ENCODE data around the gene A4GALT. TPM values are rescaled to one million over a fixed set of nuclear protein-coding genes. Genes with fewer than 3 reads are reported as not detected.

Gene A4GALT
- total and polyA plus RNA-seq, 2 of the 13 experiments (the other 11 are each of a cell fraction or from before 2014, with no cell fraction given), result 0.09 to 1.1 TPM

DNA sequence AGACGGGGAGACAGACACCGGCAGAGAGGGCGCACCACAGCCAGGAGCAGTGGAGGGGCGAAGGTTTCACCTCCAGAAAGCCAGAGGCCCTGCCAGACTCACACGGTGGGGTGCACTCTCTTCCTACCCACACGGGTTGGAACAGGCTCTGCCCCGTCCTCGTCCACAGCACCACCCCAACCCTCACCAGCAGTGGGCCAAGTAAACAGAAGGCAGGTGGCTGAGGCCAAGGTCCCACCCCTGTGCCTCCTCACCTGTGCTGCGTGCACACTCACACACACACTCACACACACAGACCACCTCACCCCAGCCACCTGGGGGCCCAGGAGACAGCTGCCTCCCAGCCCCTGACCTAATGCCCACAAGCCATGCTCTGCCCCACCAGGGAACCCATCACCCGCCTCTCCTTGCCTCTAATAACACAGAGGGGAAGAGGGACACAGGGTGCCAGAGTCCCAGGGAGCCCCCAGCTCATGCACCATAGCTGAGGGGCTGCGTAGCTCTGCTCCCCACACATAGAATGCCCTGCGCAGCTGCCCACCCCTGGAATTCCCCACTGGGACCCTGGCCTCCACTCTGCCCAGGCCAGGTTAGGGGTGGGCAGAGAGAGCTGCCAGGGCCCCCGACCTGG, 74.6 kb downstream of the A4GALT start (continued):
- TF ChIP-seq ZSCAN5A (CRISPR knock-in tag; IDR thresholded peaks at IDR 0.05; ENCODE audit: borderline replicate concordance) (no peak), PAX8 (CRISPR knock-in tag; IDR thresholded peaks at IDR 0.05; ENCODE audit: borderline replicate concordance) (no peak), ZKSCAN1 (IDR thresholded peaks at IDR 0.05; ENCODE audit: low read length) (no peak), CHCHD3 (CRISPR knock-in tag; IDR thresholded peaks at IDR 0.05) (no peak), KDM6A (CRISPR knock-in tag; IDR thresholded peaks at IDR 0.05; ENCODE audit: low read depth) (no peak), ZEB1 (IDR thresholded peaks at IDR 0.05; ENCODE audit: insufficient replicate concordance, low read depth) (no peak), ZFP36L1 (CRISPR knock-in tag; IDR thresholded peaks at IDR 0.05) (0 out of 2 replicates have a peak, but pooled peaks have one; percentile 68), RFX3 (CRISPR knock-in tag; IDR thresholded peaks at IDR 0.05) (no peak), ZSCAN21 (CRISPR knock-in tag; IDR thresholded peaks at IDR 0.05; ENCODE audit: borderline replicate concordance) (no peak)
- TF ChIP-seq, protein P1, sequence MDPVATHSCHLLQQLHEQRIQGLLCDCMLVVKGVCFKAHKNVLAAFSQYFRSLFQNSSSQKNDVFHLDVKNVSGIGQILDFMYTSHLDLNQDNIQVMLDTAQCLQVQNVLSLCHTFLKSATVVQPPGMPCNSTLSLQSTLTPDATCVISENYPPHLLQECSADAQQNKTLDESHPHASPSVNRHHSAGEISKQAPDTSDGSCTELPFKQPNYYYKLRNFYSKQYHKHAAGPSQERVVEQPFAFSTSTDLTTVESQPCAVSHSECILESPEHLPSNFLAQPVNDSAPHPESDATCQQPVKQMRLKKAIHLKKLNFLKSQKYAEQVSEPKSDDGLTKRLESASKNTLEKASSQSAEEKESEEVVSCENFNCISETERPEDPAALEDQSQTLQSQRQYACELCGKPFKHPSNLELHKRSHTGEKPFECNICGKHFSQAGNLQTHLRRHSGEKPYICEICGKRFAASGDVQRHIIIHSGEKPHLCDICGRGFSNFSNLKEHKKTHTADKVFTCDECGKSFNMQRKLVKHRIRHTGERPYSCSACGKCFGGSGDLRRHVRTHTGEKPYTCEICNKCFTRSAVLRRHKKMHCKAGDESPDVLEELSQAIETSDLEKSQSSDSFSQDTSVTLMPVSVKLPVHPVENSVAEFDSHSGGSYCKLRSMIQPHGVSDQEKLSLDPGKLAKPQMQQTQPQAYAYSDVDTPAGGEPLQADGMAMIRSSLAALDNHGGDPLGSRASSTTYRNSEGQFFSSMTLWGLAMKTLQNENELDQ (CRISPR knock-in tag; IDR thresholded peaks at IDR 0.05; ENCODE audit: borderline replicate concordance), result no peak

All from HepG2 (cell line).